ENCODE results near the gene TBPL1.

TBPL1 gene

GRCh38 chr6:134007077-134007476 lies 54.1 kb downstream of the TBPL1 start:
- no peaks in the 10 kb centered on the region for H3K9me3 ChIP-seq (ENCODE audit: severe bottlenecking)
- H3K4me1 ChIP-seq (ENCODE audit: insufficient read depth, poor library complexity, severe bottlenecking) = no peaks in the 10 kb centered on the region
- H3K4me3 ChIP-seq (ENCODE audit: severe bottlenecking) = no peak overlapping the region
- H3K36me3 ChIP-seq (ENCODE audit: low read depth) = no peaks in the 10 kb centered on the region
- DNase-seq (ENCODE audit: low spot score) = no peak
- ATAC-seq (ENCODE audit: low read depth) = peak; percentile 46; the same call in 1 of the 3 replicates
- no peak for TF ChIP-seq CTCF (IDR thresholded peaks at IDR 0.05; ENCODE audit: poor library complexity, severe bottlenecking)
- no peak overlapping the region for H3K27ac ChIP-seq (ENCODE audit: poor library complexity, severe bottlenecking)
- H3K27me3 ChIP-seq (ENCODE audit: insufficient read depth, poor library complexity, severe bottlenecking) = no peaks in the 10 kb centered on the region

- no peak for ATAC-seq (ENCODE audit: low read depth)
- H3K4me3 ChIP-seq (ENCODE audit: severe bottlenecking) = no peak overlapping the region
- H3K36me3 ChIP-seq (ENCODE audit: low read depth) = no peaks in the 10 kb centered on the region
- TF ChIP-seq CTCF (IDR thresholded peaks at IDR 0.05; ENCODE audit: poor library complexity, severe bottlenecking) = no peak
- no peaks in the 10 kb centered on the region for H3K9me3 ChIP-seq (ENCODE audit: severe bottlenecking)
- no peaks in the 10 kb centered on the region for H3K4me1 ChIP-seq (ENCODE audit: insufficient read depth, poor library complexity, severe bottlenecking)
- DNase-seq (ENCODE audit: low spot score) = no peak
- H3K27me3 ChIP-seq (ENCODE audit: insufficient read depth, poor library complexity, severe bottlenecking) = no peaks in the 10 kb centered on the region
- H3K27ac ChIP-seq (ENCODE audit: poor library complexity, severe bottlenecking) = no peak overlapping the region
Observed at GRCh38 chr6:134009876-134010275, 56.9 kb downstream of the TBPL1 start.

GRCh38 chr6:134010400-134010799 lies 57.4 kb downstream of the TBPL1 start:
- Histone ChIP-seq H3K4me1 (ENCODE audit: insufficient read depth, poor library complexity, severe bottlenecking) (no peaks in the 10 kb centered on the region), H3K27ac (ENCODE audit: poor library complexity, severe bottlenecking) (no peak overlapping the region), H3K9me3 (ENCODE audit: severe bottlenecking) (no peaks in the 10 kb centered on the region), H3K36me3 (ENCODE audit: low read depth) (no peaks in the 10 kb centered on the region), H3K4me3 (ENCODE audit: severe bottlenecking) (no peak overlapping the region), H3K27me3 (ENCODE audit: insufficient read depth, poor library complexity, severe bottlenecking) (no peaks in the 10 kb centered on the region)
- DNase-seq (ENCODE audit: low spot score) = no peak
- no peak for TF ChIP-seq CTCF (IDR thresholded peaks at IDR 0.05; ENCODE audit: poor library complexity, severe bottlenecking)
- no peak for ATAC-seq (ENCODE audit: low read depth)

GRCh38 chr6:134010974-134011373 lies 58.0 kb downstream of the TBPL1 start:
- Histone ChIP-seq H3K4me1 (ENCODE audit: insufficient read depth, poor library complexity, severe bottlenecking) (no peaks in the 10 kb centered on the region), H3K9me3 (ENCODE audit: severe bottlenecking) (no peaks in the 10 kb centered on the region), H3K27me3 (ENCODE audit: insufficient read depth, poor library complexity, severe bottlenecking) (no peaks in the 10 kb centered on the region), H3K4me3 (ENCODE audit: severe bottlenecking) (no peak overlapping the region), H3K36me3 (ENCODE audit: low read depth) (no peaks in the 10 kb centered on the region), H3K27ac (ENCODE audit: poor library complexity, severe bottlenecking) (no peak overlapping the region)
- DNase-seq (ENCODE audit: low spot score) = no peak
- no peak for TF ChIP-seq CTCF (IDR thresholded peaks at IDR 0.05; ENCODE audit: poor library complexity, severe bottlenecking)
- ATAC-seq (ENCODE audit: low read depth) = no peak

- no peak overlapping the region for H3K27ac ChIP-seq (ENCODE audit: poor library complexity, severe bottlenecking)
- no peak for TF ChIP-seq CTCF (IDR thresholded peaks at IDR 0.05; ENCODE audit: poor library complexity, severe bottlenecking)
- H3K9me3 ChIP-seq (ENCODE audit: severe bottlenecking) = no peaks in the 10 kb centered on the region
- no peaks in the 10 kb centered on the region for H3K27me3 ChIP-seq (ENCODE audit: insufficient read depth, poor library complexity, severe bottlenecking)
- H3K4me3 ChIP-seq (ENCODE audit: severe bottlenecking) = no peak overlapping the region
- H3K4me1 ChIP-seq (ENCODE audit: insufficient read depth, poor library complexity, severe bottlenecking) = no peaks in the 10 kb centered on the region
- no peaks in the 10 kb centered on the region for H3K36me3 ChIP-seq (ENCODE audit: low read depth)
- DNase-seq (ENCODE audit: low spot score) = no peak
- no peak for ATAC-seq (ENCODE audit: low read depth)
Observed at GRCh38 chr6:134014588-134015137, 61.6 kb downstream of the TBPL1 start.

Measured in RWPE2 (cell line).